Left renal cortex interstitium (tissue), 4 donors: ENCODE measurements around the gene TUBA8. TPM values are rescaled to one million over a fixed set of nuclear protein-coding genes. Genes with fewer than 3 reads are reported as not detected.
"Not testable (repeated sequence)": the region's sequence is repeated elsewhere in the genome, so short reads cannot be mapped to it uniquely, and the experiment has no call there.

Experiments
- DNase-seq, 4 donors: peaks; one replicate each; pipeline ENCODE4 v3.0.0-alpha.2; 2013; ENCODE audit warnings: low read depth in 4 of 4, low spot score in 2 of 4, missing footprints in 1 of 4
- polyA plus RNA-seq, 4 donors: library from polyadenylated mRNA; unstranded; fragments of 120-200 nt; gene quantifications; one replicate each; pipeline ENCODE4 v1.2.1, GENCODE V29; 2013; ENCODE audit not compliant: insufficient read length in 4 of 4

The TUBA8 gene
- polyA plus RNA-seq, 4 donors: 2.6 to 4.5 (median 2.8) TPM

DNA sequence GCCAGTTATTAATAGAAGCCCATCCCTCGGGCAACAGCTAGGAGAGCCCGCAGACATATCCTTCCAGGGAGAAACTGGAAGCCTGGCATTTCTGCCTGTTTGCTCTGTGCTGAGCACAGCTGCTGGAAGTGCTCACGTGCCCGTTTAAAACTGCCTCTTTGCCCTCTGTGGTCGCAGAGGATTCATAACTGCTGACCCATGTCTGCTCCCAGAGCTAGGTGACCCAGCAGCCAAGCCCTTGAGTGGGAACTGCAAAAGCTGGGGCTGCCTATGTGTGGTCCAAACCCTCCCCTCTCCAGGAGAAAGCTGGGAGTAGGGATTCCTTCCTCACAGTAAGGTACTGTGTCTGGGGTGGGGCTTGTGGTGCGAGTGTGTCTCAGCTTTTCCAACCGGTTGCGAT is 54.0 kb downstream of the TUBA8 start:
- not testable (repeated sequence) for DNase-seq

DNA sequence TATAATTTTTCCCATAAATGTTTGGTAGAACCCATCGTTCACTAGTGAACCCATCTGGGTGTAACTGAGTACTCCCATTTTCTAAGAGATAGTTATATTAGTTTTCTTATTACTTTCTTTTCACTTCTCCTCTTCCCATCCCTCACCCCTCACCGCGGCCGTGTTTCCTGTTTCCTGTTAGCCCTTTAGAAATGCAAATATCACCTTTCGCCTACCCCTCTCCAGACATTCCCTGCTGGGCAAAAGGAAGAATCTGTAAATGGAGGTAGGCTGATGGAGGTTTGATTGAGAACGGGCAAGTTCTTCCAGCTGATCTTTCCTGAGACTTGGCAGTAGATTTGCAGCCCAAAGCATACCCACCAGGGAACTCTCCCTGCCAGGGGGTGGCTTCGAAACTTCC is 54.7 kb downstream of the TUBA8 start:
- not testable (repeated sequence) for DNase-seq

DNA sequence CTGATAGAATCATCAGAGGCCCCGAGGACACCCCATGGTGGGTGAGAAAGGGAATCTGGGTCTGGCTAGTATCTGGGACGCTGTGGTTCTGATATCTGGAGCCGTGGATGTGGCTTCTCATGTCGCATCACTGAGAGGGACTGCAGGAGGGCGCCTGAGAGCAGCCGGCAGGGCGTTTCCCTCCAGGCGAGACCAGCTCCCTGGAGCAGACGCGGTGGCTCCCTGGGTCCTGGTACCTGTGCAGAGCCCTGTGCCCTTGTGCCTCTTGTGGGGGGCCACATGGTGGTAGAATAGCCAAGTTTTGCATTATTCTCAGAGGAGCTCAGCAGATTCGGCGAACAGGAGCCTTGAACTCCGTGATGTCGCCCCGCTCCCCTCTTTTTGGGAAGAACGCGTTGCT is 59.7 kb downstream of the TUBA8 start:
- DNase-seq: not testable (repeated sequence)

DNA sequence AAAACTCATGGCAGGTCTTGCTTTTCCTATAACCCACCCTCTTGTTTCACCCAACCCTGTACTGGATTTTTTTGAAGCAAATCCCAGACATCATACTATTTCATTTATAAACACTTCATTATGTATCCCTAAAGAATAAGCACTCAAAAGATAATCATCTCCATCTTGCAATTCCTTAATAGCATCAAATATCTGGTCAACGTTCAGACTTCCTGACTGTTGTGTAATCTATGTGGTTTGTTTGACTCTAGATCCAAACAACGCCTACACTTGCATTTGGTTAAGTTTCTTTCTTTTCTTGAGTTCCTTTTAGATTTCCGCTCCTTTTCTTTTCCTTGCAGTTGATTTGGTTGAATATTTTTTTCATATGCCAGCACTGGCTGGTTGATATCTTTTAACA is 61.6 kb downstream of the TUBA8 start:
- not testable (repeated sequence) for DNase-seq

DNA sequence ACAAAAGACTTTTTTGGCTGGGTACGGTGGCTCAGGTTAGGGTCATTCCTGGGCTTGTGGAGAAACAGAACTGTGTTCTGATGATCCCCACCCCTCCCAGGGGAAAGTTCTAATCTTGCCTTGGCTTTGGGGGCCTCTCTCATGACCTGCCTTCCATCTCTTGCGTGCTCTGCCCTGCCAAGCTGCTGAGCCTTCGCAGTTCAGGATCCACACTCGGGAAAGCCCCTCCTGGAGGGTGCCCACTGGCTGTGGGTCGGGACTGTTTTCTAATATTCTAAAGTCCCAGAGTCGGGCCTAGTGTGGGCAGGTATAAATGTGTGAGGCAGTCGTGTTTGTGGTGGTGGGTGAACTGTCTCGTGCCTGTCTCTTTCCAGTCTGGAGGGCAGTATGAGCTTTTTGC is 62.2 kb downstream of the TUBA8 start:
- DNase-seq: not testable (repeated sequence)

DNA sequence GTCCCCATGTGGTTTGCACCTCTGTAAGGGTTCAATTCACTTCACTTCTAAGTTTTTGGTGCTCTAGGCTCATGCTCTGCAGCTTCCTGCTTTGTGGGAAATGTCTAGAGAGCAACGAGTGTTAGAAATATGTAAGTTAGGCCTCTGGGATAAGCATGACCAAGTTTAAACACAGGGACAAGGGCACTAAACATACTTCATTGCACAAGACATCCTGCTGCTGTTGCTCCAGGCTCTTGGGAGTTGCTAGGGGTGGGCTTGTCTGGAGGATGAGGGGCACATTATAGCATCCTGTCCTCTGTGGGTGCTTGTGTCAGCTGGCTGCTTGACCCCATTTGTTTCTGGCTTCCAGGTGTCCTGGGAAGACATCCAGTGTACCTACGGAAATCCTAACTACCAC is 62.8 kb downstream of the TUBA8 start:
- DNase-seq: not testable (repeated sequence)

Other genes with a start within 250 kb of the TUBA8 start
- 10 to 100 TPM; 18.3 to 45.9 (median 34.2) TPM for gene MICAL3, start 86.2 kb upstream of the TUBA8 start, polyA plus RNA-seq
- 10 to 100 TPM; 25.5 to 38.3 (median 34.3) TPM for gene PEX26, start 32.8 kb upstream of the TUBA8 start, polyA plus RNA-seq
- gene USP18, start 39.4 kb downstream of the TUBA8 start, polyA plus RNA-seq: 1 to 10 TPM; 6.0 to 8.3 (median 6.8) TPM